ENCODE measurements around the gene PSORS1C1. TPM values are rescaled to one million over a fixed set of nuclear protein-coding genes. Genes with fewer than 3 reads are reported as not detected.

The PSORS1C1 gene
- total RNA-seq: 0.16 and 1.1 TPM in 2 replicates

GRCh38 chr6:31114541-31114878 lies at the start of gene PSORS1C1:
TSS of gene PSORS1C1 (plus strand) at chr6:31114800. CDS start at chr6:31129633, 14,833 bp downstream.

GRCh38 chr6:31112478-31112877 lies 2.1 kb upstream of the PSORS1C1 start, which contains the start of gene C6orf15:
TSS of gene C6orf15 (minus strand) at chr6:31112575. CDS start at chr6:31112555, 20 bp downstream.

GRCh38 chr6:31120151-31120915 lies 5.7 kb downstream of the PSORS1C1 start, which contains the start of gene CDSN:
TSS of gene CDSN (minus strand) at chr6:31120446. CDS start at chr6:31120419, 27 bp downstream.

GRCh38 chr6:31138982-31139381 lies 24.4 kb downstream of the PSORS1C1 start, which contains the start of gene PSORS1C2:
TSS of gene PSORS1C2 (minus strand) at chr6:31139066. CDS start at chr6:31139026, 40 bp downstream.

GRCh38 chr6:31157513-31158139 lies 43.0 kb downstream of the PSORS1C1 start, which contains the start of gene CCHCR1:
TSS of gene CCHCR1 (minus strand) at chr6:31157802. CDS start at chr6:31157600, 202 bp downstream.

GRCh38 chr6:31158140-31158862 lies 43.7 kb downstream of the PSORS1C1 start, which contains the start of gene TCF19:
TSS of gene TCF19 (plus strand) at chr6:31158589. CDS start at chr6:31159470, 881 bp downstream.

GRCh38 chr6:31170600-31170881 lies 55.9 kb downstream of the PSORS1C1 start, which contains the start of gene POU5F1:
TSS of gene POU5F1 (minus strand) at chr6:31170682. CDS start at chr6:31170620, 62 bp downstream.

Other genes with a start within 250 kb of the PSORS1C1 start
- 30.7 and 36.5 TPM in 2 replicates for gene DDR1, start 230.3 kb upstream of the PSORS1C1 start, total RNA-seq
- 7.6 and 13.2 TPM in 2 replicates for gene GTF2H4, start 206.6 kb upstream of the PSORS1C1 start, total RNA-seq
- 6.8 and 7.9 TPM in 2 replicates for gene VARS2, start 200.6 kb upstream of the PSORS1C1 start, total RNA-seq
- gene SFTA2, start 182.6 kb upstream of the PSORS1C1 start, total RNA-seq: not detected in 2 replicates
- not detected in 2 replicates for gene MUCL3, start 173.8 kb upstream of the PSORS1C1 start, total RNA-seq
- not detected in 2 replicates for gene MUC21, start 131.1 kb upstream of the PSORS1C1 start, total RNA-seq
- not detected in 2 replicates for gene MUC22, start 104.3 kb upstream of the PSORS1C1 start, total RNA-seq
- gene C6orf15, start 2.2 kb upstream of the PSORS1C1 start, total RNA-seq: not detected in 2 replicates
- not detected in 2 replicates for gene CDSN, start 5.6 kb downstream of the PSORS1C1 start, total RNA-seq
- not detected in 2 replicates for gene PSORS1C2, start 24.3 kb downstream of the PSORS1C1 start, total RNA-seq
- gene CCHCR1, start 43.0 kb downstream of the PSORS1C1 start, total RNA-seq: 15.7 and 21.7 TPM in 2 replicates
- gene TCF19, start 43.8 kb downstream of the PSORS1C1 start, total RNA-seq: 7.0 and 11.0 TPM in 2 replicates
- gene POU5F1, start 55.9 kb downstream of the PSORS1C1 start, total RNA-seq: not detected in 2 replicates
- 315 and 380 TPM in 2 replicates for gene HLA-C, start 157.3 kb downstream of the PSORS1C1 start, total RNA-seq
- 105 and 210 TPM in 2 replicates for gene HLA-B, start 242.4 kb downstream of the PSORS1C1 start, total RNA-seq

Data from cardiac atrium fibroblast (primary cell).